NCI-H146 treated with DMSO at 0.1 percent for 48 hours (cell line): ENCODE measurements around the gene STN1.

Source experiments
- DNase-seq: peaks from one replicate; lab custom pipeline; 2025; ENCODE audit not compliant: unreplicated experiment; lab: John Stamatoyannopoulos, UW

STN1 gene

DNA sequence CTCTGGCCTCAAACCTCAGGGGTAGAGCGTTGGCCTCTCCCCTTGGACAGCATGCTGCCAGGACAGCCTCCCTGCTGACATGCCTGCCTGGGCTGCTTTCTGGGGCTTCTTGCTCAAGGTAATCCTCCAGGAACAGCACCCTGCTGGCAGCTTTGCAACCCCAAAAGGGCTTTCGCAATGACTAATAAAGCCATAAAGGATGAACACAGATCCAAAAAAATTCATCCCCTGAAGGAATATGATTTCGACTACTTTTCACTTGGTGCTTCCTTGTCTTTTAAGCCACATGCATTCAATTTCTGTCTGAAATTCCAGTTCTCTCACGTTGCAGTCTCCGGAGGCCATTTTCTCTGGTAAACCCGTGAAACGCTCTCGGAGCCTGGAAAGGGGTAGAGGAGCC, 47.5 kb downstream of the STN1 start:
- DNase-seq: no peak

DNA sequence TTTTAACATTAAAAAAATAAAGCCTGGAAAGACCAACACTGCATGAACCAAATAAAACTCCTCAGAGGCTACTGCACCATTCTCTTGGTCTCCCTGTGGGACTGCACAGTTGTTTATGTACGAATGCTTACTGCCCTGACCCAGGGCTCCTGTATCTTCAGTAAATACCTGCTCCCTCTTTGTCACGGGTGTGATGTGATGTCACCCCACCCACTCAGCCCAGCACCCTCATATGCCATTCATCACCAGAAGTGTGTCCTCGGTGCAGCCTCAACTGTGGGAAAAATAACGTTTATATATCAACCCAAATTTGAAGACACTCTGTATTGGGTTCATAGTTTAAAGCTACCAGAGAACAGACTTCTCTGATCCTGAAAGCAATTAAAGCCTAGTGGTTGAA, 48.6 kb downstream of the STN1 start:
- DNase-seq: no peak

- no peak for DNase-seq
These were observed 49.8 kb downstream of the STN1 start for GRCh38 chr10:103868200-103868599.

GRCh38 chr10:103861505-103861904, 56.5 kb downstream of the STN1 start:
- no peak for DNase-seq

GRCh38 chr10:103859161-103860086, 58.6 kb downstream of the STN1 start:
- DNase-seq: peak; percentile 33

DNA sequence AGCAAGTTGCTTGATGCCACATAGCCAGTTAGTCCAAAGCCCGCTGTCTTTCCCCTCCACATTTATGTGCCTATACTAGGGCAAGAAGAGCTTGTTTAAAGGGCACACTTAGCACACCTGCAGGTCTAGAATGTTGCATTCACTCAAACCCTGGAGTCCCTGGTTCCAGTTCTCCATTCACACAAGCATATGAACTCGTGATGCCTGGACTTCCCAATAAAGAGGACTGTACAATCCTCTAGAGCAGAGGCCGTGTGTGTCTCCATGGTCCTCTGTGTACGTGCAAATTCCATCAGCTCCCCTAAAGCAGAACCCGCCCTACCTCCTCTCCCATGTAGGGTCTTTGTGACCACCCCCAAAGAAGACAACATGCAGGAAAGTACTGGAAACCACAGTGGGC, 59.6 kb downstream of the STN1 start:
- DNase-seq: no peak

DNA sequence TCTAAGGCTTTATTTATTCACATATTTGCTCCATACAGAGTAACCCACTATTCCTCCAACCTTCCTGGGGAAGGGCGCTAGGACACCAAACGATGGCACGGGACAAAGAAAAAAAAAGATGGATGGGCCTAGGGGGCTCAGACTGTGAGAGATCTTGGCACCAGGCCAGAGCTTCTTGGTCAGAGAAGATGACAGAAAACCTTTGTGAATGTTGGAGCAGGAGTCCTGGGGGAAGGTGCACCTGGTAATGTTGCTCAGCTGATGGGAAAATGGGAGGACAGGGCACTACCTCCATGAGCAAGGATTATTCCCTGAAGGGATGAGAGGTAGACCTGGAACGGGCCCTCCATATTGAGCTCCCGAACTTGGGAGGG, 61.2 kb downstream of the STN1 start:
- no peak for DNase-seq

GRCh38 chr10:103855852-103856796, 61.9 kb downstream of the STN1 start:
- no peak for DNase-seq

DNA sequence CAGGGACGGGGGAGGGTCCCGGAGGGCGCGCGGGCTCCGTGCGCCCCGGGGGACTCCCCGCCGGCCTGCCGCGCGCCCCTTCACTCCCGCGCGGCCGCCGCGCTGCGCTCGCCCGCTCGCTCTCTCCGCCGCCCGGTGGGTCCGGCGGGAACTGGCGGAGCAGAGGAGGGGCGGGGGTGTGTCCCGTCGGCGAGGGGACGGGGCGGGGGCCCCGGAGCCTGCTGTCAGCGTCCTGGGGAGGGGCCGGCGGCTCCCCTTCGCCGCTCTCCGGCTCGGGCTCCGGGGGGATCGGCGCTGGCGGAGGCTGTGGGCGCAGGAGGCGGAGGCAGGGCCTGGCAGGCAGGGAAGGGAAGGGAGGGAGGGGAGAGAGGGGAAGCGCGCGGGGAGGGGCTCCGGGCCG, 62.6 kb downstream of the STN1 start, which contains the start of gene SH3PXD2A:
Gene SH3PXD2A, minus strand, starts transcription at position 153 of the 400 bp plus-strand sequence. CDS start 310 bp downstream, outside the sequence.
- no peak for DNase-seq

DNA sequence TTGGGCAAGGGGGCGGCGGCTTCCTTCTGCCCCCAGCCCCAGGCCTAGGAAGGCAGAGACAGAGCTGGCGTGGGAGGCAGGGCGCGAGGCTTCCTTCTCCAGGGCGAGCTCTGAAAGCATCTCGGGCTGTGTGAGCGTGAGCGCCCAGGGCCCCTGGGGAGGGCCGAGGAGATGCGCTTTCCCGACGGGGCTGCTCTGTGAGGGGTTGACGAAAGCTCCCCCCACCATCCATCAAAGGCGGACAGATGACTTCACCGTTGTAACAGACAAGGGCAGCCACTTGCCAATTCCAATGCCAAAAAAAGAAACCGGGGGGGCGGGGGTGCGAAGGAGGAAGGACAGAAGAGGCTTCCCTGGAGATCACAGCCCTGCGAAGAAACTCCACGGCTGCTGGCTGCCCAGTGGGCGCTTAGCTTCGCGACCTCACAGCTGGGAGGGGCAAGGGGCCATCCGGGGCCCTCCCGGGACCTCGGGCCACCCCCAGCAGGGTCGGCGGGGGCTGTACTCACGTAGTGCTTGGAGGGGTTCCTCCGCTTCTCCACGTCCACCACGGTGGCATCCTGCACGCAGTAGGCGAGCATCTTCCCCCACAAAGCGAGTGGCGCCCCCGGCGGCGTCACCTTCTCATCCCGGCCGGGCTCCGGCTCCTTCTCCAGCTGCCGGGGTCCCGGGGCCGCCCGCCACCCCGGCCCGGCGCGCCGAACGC, 63.1 kb downstream of the STN1 start:
- no peak for DNase-seq

DNA sequence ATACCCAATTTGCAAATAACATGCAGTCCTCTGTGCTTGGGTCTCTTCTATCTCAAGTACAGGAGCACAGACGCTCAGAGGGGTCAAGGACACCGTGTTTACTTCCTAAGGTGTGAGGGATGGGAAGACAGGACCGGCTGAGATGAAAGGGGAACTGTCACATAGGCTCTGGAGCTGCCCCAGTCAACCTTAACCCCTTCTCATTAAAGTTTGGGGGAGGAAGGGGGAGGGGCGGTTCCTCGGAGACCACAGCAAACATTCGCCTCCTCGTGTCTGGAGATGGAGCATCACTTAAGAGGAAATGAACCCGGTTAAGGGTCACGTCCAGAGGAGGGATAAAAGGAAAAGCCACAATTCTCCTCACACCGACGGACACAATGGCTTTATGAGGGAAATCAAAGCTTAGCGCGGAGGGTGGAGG, 63.7 kb downstream of the STN1 start:
- no peak for DNase-seq

- DNase-seq: no peak
These were observed 64.3 kb downstream of the STN1 start for GRCh38 chr10:103853428-103854264.

DNA sequence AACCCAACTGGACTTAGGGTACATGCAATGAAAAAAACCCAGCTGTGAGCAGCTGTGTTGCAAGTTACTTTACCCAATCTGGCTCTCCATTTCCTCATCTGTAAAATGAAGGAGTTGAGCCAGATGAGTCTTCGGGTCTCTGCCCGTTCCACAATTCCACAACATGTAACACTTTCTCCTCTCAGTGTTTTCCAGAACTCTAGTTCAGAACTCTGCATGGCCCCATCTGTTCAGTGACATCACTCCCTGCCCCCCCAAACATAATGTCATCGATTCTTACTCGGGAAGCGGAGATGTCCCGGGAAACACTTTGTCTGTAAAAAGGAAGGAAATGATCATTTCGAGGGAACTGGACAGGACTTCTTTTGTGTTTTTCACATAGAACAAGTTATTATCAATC, 65.1 kb downstream of the STN1 start:
- no peak for DNase-seq

DNA sequence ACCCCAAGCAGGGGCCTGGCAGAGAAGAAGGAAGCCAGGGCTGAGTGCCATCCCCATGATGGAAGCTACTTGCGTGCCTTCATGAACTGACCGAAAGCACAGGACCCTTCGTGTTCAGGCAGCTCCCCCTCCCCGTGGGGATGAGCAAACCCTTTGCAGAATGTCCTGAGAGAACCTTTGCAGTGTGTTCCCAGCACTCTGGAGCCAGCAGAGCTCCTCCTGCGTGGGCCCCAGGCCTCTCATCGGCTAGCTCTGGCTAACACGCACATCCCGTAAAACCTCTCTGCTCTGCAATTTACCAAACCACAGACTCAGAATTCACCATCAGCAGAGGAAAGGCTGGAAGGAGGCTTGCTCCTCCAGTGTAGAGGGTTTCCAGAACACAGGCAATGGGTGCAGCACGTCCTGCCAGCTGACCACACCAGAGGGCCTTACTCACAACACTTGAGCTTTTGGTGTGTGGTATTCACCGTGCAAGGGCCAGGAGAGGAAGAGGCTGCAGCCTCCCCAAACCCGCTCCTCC, 65.7 kb downstream of the STN1 start:
- no peak for DNase-seq

- no peak for DNase-seq
These were observed 66.7 kb downstream of the STN1 start for GRCh38 chr10:103851261-103851660.

- DNase-seq: no peak
These were observed 67.5 kb downstream of the STN1 start for GRCh38 chr10:103850572-103850895.

GRCh38 chr10:103849880-103850571, 68.0 kb downstream of the STN1 start:
- no peak for DNase-seq

DNA sequence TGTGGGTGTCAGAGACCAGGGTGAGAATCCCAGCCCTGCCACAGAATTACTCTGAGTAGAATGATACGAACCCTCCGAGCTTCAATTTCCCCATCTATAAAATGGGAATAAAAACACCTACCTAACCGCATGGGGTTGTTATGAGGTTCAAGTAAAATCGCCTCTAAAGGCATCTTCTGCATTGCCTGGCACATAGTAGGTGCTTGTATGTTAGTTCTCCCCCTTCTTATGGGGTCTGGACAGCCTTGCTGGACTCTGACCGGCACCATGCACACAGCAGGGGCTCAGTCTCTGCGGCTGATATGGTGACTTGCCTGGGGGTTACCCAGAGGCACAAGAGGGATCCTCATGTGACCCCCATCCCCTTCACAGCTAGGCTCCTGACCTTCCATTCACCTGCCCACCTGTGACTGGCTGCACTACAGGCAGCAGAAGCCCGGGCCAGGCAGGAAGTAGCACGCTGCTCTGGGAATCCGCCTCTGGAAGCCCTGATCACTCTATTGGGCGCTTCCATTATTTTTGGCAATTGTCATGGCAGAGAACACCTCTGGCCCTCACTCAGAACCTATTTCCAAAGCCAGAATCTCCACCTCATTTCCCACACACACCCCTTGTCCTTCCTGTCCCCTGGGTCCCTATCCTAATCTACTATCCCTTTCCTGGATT, 68.6 kb downstream of the STN1 start:
- no peak for DNase-seq

DNA sequence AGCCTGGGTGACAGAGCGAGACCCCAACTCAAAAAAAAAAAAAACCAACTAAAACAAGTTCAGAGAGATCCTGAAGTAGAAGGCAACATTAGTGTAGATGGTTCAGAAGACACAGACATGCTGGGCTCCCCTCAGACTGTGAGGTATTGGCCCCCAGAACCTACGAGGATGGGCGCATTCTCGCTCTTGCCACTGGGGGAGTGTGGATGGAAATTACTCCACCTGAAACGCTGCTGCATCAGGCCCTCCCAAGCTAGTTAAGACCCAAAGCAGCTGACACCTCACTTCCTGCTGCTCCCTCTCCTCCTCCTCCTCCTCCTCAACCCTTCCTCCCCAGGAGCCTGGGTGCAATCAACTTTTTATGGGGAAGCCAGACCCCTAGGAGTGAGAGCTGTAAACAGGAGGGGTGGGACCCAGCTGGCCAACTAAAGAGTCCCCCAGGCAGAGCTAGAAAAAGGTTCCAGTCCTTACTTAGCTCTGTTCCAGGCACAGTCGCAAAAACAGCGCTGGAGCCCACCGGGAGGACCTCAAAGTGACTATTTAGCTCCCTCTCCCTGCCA, 70.0 kb downstream of the STN1 start:
- no peak for DNase-seq
